Epidermal melanocyte (primary cell): ENCODE data around the gene TP53RK.

Experiments used
- DNase-seq: peaks from one replicate; pipeline ENCODE4 v3.0.0; 2011; ENCODE audit warnings: low spot score; ENCODE audit not compliant: insufficient read length

The TP53RK gene

DNA sequence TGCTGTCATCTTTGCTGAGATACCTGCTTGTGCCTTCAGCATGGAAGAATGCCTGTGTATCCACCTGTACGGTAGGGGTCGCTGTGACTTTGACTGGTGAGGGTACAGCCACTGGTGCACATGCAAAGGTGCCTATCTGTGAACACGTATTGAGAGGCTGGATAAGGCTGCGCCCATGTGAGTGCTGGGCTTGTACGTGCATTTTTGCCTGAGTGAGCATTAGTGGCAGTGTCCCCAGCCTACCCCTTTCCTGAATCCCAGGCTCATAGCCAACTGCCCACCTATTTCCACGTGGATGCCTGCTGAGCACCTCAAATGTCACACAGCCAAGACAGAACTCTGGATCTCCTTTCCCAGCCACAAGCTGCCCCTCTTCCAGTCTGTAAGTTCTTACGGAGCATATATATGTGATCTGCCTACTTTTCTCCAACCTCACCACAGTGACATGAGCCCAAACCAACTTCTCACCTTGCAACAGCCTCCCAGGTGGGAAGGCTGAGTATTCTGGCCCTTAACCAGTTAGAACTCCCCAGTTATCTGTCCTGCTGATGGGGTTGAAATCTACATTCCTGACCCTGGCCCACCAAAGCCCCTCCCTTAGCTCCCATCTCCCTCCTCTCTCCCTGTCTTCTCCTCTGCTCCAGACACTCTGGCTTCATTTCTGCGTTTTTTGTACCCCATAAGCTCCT lies 19.1 kb upstream of the TP53RK start:
- DNase-seq = no peak

DNA sequence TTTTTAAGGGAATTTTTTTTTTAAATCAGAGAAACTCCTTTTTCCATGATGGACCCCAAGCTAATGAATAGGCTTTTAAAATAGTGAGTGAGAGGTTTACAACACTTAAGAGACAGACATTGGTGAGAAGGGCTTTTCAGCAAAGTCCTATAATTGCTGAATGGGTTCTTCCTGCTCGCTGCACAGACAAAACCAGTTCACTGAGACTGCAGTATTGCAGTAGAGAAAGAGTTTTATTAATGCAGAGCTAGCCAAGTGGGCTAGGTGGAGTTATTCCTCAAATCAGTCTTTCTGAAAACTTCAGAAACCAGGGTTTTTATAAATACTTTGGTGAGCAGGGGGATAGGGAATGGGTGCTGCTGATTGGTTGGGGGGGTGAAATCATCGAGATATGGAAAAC lies 17.0 kb upstream of the TP53RK start:
- DNase-seq = no peak

DNA sequence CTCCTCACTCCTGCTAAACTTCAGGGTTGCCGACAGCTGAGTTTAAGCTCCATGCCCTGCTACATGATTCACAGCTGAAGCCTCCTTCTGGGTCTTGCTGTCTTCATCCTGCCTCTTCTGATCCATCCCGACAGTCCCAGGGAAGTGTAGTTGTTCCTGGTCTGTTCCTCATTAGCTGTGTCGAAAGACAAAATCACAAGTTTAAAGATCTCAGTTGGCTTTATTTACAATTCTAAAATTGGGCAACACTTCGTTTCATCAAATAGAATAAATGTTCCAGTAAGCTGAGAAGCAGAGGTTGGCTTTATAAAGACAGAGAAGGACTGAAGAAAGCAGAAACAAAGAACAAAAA lies 16.1 kb upstream of the TP53RK start:
- peak; percentile 62 for DNase-seq

DNA sequence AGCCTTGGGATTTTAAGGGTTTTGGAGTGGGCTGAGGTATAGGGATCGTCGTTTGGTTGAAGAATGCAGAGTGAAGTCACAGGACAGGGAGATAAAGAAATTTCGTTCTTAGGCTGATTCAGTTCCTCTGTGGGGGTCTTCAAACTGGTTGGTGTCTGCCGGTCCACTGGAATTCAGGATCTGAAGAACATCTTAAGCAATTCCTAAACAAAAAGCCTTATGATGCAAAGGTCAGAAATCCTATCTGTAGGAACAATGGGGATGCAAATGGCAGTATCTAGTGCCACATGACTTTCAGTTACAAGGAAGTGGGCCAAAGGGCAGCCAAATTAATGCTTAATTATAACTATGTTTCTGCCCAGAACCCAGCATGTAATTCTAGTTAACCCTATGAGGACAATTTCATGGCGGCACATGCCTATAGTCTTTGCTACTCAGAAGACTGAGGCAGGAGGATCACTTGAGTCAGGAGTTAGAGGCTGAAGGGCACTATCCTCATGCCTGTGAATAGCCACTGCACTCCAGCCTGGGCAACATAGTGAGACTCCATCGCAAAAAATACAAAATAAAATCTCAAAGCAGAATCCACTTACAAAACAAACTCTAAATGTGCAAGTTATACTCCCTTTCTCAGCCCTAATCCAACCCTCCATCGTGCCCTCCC lies 15.6 kb upstream of the TP53RK start:
- no peak for DNase-seq

DNA sequence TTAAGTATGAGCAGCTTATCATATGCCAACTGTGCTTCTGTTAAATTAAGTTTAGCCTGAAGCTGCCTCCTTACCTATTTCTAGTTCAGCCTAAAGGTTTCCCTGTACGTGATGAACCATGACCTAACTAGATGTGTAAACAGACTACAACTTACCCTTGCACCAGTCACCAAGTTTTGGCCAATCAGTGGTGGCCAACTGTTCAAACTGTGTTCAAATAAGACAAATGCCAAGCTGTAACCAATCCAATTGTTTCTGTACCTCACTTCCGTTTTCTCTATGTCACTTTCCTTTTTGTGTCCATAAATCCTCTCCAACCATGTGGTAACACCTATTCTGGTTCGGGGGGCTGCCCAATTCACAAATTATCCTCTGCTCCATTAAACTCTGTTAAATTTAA lies 14.2 kb upstream of the TP53RK start:
- DNase-seq = no peak

DNA sequence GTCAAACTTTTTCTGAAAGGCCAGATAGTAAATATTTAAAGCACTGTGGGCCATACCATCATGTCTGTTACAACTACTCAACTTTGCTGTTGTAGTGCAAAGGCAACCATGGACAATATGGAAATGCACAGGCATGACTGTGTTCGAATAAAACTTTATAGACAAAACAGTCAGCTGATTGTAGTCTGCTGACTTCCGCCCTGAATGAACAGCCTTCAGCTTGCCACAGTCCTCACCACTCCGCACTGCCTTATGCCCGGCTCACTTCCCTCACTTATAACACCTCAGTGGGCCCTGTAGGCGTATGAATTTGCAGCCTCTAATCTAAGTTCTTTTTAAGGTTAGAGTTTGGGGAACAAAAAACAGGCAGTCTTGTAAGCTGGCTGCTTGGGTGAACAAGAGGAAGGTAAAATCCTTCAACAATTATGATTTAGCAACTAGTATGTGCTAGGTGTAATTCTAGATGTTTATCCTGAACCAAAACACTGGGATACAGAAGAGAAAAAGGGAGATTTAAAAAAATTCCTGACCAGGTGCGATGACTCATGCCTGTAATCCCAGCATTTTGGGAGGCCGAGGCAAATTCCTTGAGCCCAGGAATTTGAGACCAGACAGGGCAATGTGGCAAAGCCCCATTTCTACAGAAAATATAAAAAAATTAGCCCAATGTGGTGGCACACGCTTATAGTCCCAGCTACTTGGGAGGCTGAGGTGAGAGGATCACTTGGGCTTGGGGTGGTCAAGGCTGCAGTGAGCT lies 13.4 kb upstream of the TP53RK start:
- no peak for DNase-seq

DNA sequence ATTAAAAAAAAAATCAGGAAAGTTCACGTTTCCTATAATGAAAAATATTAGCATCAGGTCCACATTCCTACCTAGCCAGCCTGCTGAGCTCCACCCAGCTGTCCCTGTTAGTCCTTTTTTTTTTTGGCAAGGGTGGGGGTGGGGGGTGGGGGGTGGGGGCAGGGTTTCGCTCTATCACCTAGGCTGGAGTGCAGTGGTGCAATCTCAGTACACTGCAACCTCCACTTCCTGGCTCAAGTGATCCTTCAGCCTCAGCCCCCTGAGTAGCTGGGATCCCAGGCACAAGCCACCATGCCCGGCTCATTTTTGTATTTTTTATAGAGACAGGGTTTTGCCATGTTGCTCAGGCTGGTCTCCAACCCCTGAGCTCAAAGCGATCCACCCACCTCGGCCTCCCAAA lies 12.7 kb upstream of the TP53RK start:
- DNase-seq = no peak

DNA sequence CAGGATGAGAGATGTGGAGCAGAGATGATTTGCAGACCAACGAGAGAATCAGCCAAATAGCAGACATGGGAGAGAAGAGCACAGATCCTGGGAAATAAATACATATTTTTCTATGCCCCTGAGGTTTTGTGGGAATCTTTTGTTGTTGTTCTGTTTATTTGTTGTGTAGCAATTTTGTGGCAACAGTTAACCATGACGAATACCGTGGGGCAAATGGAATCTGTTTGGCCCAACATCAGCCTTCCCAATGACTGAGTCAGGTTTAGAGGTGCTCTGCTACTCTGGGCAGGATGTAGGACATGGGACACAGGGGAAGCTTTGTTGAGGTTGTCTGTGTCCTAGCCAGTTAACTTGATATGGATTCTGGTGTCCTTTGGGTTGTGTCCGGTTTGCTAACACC lies 12.3 kb upstream of the TP53RK start:
- DNase-seq = no peak

DNA sequence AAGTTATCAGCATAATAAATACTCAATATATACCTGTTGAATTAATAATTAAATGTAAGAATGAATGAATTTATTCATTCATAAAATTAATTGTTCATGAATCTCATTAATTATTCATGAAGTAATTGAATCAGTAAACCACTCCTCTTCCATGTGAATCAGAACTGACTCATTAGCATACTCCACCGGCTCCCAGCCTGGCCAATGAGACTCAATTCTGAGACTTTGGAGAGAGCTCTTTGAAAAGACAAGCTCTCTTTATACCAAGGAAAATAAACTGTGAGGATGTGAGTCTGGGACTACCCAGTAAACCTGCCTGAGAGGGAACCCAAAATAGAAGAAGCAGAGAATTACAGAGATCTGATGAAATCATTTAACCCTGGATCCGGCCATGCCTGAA lies 11.8 kb upstream of the TP53RK start:
- DNase-seq = no peak

DNA sequence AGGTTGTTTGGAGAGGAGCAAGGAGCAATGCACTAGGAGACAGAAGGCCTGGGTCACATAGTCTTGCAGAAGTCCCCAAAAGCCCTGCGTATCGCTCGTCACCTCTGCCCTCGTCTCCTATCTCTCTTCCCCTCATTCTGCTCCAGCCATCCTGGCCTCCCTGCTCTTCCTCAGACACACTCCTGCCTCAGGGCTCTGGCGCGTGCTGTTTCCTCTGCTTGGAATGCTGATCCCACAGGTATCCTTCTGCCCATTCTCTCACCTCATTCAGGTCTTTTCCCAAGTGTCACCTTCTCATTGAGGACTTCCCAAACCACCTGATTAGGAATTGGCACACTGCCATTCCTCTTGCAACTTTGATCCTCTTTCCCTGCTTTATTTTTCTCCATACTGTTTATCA lies 11.2 kb upstream of the TP53RK start:
- DNase-seq = no peak

DNA sequence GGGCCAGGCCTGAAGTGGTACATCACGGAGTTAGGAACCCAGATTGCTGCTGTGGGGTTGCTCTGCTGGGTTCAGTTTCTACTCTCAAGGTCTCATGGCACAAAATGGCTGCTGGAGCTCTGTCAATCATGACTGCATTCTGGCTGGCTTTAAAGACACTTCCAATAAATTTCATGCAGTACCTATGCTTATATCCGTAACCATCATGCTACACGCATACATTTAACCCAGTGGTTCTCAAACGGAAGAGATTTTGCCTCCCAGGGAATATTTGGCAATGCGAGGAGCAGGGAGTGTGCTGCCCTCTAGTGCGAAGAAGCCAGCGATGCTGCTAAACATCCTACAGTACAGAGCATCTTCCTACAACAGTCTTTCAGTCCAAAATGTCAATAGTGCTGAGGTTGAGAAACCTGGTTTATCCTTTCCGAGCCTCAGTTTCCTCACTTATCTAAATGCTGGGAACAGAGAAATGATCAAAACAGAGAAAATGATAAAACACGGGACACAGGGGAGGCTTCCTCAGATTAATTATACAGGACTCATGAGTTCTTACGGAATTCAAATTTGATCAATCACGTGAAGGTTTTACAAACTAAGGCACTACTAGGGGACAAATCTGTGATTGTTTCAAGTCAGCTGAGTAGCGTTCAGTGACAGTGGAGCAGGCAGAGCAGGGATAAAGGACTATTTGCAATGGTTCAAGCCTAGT lies 10.6 kb upstream of the TP53RK start:
- no peak for DNase-seq

DNA sequence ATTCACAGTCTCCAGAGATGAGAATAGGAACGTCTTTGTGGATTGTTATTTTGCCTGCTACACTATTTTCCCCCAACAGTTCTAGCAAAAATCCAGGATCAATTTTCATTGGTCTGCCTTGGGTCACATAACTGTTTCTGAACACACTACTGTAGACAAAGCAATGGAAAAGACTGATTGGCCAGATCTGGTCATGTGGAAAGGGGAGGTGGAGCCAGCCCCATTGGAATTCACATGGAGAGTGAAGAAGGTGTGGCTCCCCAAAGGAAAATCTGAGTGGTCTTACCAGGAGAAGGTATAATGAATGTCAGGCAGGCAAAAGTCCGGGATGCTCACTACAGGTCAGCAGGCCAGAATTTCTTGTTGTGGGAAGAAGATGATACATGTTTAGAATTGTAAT lies 9.5 kb upstream of the TP53RK start:
- DNase-seq = no peak

DNA sequence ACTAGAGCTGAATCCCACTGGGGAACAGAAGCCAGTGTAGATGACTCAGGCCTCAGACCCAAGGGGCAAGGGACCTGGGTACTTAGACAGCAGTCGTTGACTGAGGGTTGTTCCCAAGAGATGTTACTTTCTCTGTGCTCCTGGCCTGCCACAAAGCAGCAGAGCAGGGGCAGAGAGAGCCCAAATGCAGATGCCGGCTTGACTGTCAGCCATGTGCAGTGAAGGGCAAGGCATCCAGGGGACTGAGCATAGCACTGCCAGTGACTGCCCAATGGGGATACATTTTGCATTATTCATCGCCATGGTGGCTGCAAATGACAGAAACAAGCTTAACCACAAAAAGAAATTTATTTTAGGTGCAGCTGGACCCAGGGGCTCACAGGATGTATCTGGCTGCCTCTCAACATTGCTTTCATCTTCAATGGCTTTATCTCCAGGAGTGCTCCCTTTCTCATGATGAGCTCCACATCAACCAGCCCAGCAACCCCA lies 7.6 kb upstream of the TP53RK start:
- no peak for DNase-seq

DNA sequence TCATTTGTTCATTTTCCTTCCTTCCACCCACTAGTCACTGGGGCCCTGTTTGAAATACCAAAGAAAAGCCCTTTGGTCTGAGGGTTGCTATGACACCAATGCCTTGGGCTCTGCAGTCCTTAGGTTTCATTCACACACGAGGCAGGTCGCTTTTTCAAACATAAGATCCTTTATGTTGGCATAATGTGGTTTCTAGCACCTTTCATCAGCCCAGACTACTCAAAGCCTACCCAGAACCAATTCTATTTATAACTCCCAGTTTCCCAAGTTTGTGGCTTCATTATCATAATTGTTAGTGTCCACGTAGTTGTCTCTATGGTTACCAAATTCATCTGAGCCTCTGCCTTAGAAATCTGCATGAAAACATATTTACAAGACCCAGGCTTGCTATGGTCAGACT lies 6.6 kb upstream of the TP53RK start:
- DNase-seq = peak; percentile 64

DNA sequence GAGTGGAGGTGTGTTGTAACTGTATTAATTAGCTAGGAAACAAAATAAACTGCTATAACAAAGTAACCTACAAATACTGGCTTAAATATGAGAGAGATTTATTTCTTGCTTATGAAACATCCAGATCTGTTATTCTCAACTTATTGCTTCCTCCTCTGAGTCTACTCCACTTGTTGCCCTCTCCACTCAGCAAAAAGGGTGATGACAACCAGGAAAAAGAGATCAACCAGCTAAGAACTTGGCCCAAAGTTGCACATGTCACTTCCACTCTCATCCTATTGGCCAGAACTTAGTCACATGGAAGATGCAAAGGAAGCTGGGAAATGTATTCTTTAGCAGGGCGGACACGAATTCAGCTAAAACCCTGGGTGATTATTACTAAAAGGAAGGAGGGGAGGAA lies 5.2 kb upstream of the TP53RK start:
- no peak for DNase-seq

DNA sequence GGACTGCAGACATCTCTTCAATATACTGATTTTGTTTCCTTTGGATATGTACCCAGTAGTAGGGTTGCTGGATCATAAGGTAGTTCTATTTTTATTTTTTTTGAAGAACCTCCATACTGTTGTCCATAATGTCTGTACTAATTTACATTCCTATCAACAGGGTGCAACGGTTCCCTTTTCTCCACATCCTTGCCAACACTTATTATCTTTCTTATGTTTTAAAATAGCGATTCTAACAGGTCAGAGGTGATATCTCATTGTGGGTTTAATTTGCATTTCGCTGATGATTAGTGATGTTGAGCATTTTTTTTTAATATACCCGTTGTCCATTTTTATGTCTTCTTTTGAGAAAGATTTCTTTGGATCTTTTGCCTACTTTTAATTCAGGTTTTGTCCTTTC lies 2.0 kb upstream of the TP53RK start:
- no peak for DNase-seq

DNA sequence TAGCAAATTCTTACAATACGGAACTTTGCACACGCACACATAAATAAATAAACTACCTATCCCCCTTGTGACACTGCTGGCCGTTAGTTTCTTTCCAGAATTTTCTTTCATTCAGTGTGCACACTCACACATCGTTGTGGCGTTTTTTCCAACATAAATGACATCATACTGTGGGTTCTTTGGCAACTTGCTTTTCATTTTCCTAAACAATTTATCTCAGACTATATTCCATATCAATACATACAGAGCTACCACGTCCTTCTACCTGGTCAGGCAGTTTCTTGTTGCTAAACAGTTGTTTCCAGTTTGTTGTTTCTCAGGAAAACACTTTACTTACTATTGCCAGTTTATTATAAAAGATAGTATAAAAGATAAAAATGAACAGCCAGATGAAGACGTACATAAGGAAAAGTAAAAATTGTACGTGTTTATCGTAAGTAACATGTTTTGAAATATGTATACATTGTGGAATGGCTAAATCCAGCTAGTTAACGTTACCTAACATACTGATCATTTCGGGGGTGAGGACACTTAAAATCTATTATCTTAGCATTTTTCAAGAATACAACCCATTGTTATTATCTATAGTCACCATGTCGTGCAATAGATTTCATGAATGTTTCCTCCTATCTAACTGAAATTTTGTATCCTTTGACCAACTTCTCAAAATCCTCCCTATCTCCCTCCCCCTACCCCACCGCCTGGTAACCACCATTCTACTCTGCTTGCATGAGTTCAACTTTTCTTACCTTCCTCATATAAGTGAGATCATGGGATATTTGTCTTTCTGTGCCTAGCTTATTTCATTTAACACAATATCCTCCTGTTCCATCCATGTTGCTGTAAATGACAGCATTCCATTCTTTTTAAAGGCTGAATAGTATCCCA lies 1.2 kb upstream of the TP53RK start:
- DNase-seq = no peak

DNA sequence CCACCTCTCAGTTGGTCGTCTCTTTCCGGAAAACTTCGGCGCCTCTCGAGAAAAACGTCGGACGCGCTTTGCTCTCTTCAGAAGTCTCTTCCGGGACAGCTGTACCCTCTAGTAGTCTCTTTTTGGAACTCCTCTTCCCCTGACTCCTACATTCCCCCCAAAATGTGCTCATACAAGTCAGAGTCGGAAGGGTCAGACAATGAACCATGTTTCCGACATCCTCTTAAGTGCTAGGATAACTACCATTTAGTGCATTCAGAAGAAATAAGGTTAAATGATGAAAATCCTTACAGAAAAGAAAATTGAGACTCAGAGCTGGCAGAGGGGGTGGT lies 476 bp upstream of the TP53RK start:
- DNase-seq = no peak

DNA sequence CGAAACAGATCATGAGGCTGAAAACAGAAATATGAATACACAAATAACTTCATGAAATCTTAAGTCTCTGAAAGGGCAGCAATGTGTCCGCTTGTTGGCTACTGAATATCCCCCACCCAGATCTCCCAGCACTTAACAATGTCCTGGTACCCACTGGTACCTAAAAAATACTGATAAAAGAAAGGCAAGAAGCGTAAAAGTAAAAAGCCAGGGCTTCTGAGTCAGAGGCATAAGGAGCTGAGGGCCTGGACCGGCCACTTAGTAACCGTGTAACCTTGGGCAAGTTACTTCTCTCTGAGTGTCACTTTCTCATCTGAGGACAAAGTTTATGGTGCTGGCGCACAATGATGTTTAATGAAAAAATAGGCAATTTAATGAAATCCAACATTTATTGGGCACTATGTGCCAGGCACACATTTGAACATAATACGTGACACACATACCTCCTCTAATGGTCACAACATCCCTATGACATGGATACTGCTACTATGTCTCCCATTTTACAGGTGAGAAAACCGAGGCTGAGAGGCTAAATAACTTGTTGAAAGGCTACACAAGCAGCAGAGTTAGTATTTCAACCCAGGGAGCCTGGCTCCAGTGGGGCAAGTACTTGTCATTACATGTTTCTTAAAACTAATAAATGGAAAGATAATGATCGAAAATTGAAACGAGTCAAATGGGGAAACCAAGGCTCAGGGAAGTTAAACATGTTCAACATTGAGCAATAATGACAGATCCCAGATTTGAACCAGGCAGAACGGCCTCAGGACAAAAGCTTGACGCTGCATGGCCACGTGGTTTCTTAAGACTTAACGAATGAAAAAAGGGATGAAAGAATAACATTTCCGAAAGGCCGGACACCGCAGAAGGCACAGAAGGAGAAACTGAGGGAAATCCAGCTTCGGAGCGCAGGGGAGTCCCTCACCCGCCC lies 828 bp downstream of the TP53RK start:
- no peak for DNase-seq
